Suppressor macrophage treated with lipopolysaccharide for 1 hour (primary cell): Measurements from ENCODE around the gene TMEM236.

Source experiments
- DNase-seq, 3 donors: peaks; one replicate each; pipeline ENCODE4 v3.0.0-alpha.2; 2020 to 2022

TMEM236 gene

GRCh38 chr10:17831896-17832295 is 79.9 kb downstream of the TMEM236 start:
- no peak for DNase-seq

DNA sequence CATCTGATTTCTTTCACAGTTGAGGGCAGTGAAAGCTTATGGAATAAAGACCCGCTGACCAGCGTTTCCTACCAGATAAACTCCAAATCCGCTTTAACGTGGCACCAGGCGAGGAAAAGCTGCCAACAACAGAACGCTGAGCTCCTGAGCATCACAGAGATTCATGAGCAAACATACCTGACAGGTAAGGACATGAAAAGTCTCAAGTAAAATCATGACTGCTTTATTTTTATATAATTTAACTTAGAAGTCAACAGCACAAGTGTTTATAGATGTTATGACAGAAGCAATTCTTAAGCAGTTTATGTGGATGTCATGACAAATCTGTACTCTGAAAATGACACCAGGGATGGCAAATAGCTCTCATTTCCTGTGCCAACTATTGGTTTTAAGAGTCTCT is 81.7 kb downstream of the TMEM236 start:
- DNase-seq: no peak

DNA sequence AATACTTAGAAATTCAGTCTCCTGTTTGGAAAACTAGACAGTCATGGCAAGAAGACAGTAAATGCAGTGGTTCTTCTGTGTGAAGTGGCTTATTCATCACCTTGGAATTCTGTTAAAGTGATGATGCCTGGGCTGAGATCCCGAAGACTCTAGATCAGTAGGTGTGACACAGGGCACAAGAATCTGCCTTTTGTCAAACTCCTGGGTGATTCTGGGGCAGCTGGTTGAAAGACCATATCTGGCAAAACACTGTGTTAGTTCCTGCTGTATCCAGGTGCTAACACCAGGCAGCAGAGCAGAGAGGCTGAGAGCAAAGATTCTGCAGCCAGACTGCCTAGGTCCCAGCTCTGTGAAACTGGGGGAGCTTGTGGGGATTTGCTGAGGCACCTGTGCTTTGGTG is 83.7 kb downstream of the TMEM236 start:
- no peak for DNase-seq

- peak; percentile 40 to 55 (median 52) for DNase-seq
Observed at GRCh38 chr10:17836942-17837341, 84.9 kb downstream of the TMEM236 start.

DNA sequence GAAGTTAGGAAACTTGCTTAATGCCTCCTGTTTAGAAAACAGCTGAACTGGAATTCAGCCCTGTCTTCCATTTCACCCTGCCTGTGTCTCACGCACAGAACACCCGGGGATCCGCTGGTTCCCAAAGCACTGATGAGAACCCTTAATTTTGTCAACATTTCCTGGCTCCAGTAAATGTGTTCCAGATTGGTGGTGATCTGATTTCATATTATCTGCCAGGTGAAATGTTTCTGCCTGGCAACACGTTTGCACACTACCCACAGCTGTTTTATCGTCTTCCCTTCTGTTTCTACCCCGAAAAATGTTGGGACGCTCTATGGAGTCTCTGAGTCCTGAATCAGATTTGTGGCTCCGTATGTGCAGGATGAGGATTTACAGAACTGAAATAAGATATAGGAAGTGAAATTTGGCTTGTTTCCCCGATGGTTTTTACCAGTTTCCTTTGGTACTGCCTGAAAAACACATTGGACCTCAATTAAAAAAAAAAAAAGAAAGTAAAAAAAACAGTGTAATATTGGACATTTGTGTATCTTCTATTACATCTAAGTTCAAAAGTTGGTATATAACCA is 86.2 kb downstream of the TMEM236 start:
- peak; percentile 56 to 84 (median 69) for DNase-seq

- peak; percentile 17 to 80 (median 63) for DNase-seq
Observed at GRCh38 chr10:17841050-17841449, 89.0 kb downstream of the TMEM236 start.

DNA sequence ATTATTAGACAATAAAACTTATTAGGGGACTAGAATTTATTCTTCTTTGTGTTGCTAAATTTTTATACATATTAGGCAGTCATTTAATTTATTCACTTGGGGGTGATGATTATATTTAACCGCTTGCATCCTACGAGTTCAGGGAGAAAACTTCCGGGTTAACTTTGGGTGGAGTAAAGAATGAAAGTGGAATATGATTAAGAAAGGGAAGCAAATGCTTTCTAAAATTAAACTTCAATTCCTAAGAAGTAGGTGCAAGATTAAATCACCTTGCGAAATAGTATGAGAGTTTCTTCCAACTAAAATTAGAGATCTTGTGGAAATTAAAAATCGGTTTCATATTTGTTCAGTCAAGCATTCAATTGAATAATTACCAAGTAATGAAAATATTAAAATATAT is 90.6 kb downstream of the TMEM236 start:
- DNase-seq: no peak

GRCh38 chr10:17847585-17848296 is 95.7 kb downstream of the TMEM236 start:
- peak; percentile 14 to 43 (median 34) for DNase-seq

DNA sequence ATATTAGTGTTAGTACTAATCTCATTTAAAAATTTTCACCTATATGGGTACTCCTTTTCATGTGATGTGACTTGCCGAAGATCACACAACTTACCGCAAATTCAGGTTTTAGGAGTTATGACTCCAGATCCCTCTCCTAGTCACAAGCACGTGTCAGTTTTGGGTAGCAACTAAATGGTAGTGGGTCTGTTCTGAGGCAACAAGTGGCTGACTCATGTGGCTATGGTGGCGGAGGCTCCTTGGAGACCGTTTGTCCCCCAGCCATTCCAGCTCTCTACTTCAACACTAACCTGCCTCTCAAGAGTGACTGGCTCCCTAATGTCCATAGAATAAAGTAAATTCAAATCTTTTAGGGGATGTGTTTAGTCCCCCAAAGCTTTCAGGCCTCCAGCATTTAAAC is 96.6 kb downstream of the TMEM236 start:
- no peak for DNase-seq
